ENCODE measurements around the gene LRFN3. TPM values are rescaled to one million over a fixed set of nuclear protein-coding genes. Genes with fewer than 3 reads are reported as not detected.

The LRFN3 gene
- total RNA-seq, 1 experiment from 2014 or later: 20.6 TPM

DNA sequence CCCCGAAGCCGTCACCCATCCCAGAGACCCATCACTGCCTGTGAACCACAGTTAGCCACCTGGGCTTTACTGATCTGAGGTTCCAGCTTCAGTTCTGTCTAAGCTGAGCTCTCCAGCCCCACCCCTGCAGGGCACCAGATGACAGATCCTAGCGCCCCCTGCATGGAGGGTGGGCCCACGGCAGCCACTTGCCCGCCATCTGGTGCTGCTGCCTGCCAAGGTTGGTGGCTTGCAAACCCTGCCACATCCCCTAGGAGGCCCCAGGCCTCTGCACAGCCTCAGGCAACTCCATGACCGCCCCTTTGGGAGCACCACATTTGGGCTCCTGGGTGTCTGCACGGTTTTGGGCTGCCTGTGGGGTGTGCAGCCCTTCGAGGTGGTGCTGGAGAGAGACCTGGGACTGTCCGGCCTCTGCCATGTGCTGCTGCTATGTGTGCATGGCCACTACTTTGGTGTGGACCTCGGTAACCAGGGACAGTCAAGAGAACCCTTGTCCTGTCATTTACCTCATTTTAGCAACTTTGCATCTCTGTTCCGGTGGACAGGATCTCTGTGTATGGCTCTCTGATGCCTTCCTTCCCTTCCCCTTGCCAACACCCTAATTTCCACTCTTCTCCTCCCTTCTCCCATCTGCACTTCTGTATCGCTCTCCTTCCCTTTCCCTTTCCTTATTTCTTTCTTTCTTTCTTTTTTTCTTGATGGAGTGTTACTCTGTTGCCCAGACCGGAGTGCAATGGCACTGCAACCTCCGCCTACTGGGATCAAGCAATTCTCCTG, 41.5 kb downstream of the LRFN3 start:
- Mint-ChIP-seq H3K27me3 (ENCODE audit: low read depth) (peaks cover 20% of the 10 kb centered on the region), H3K27ac (peak overlapping the region; percentile 72; the same call in 1 of the 2 replicates), H3K9me3 (no peaks in the 10 kb centered on the region), H3K36me3 (no peaks in the 10 kb centered on the region), H3K4me1 (peaks cover 13% of the 10 kb centered on the region), H3K4me3 (no peak overlapping the region)
- TF ChIP-seq, protein P1, sequence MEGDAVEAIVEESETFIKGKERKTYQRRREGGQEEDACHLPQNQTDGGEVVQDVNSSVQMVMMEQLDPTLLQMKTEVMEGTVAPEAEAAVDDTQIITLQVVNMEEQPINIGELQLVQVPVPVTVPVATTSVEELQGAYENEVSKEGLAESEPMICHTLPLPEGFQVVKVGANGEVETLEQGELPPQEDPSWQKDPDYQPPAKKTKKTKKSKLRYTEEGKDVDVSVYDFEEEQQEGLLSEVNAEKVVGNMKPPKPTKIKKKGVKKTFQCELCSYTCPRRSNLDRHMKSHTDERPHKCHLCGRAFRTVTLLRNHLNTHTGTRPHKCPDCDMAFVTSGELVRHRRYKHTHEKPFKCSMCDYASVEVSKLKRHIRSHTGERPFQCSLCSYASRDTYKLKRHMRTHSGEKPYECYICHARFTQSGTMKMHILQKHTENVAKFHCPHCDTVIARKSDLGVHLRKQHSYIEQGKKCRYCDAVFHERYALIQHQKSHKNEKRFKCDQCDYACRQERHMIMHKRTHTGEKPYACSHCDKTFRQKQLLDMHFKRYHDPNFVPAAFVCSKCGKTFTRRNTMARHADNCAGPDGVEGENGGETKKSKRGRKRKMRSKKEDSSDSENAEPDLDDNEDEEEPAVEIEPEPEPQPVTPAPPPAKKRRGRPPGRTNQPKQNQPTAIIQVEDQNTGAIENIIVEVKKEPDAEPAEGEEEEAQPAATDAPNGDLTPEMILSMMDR (IDR thresholded peaks at IDR 0.05): peak; percentile 35; the same call in 1 of the 2 replicates
- no peak for TF ChIP-seq FOXJ3 (CRISPR knock-in tag; IDR thresholded peaks at IDR 0.05; ENCODE audit: borderline replicate concordance)
- TF ChIP-seq, protein P2, sequence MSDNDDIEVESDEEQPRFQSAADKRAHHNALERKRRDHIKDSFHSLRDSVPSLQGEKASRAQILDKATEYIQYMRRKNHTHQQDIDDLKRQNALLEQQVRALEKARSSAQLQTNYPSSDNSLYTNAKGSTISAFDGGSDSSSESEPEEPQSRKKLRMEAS (CRISPR knock-in tag; IDR thresholded peaks at IDR 0.05): 0 out of 2 replicates have a peak, but pooled peaks have one; percentile 21
- CTCF ChIA-PET: interaction anchor here (0.5 to 2.1 kb wide), 35 partner anchors 10 to 420 kb away, joined by 3 to 12 read pairs (median 4); partner anchors contain the start of genes ALKBH6, NFKBID and SYNE4
- DNase-seq (ENCODE audit: low spot score): peak; percentile 86
- peak; percentile 95 for ATAC-seq
- POLR2A ChIA-PET: interaction anchor here (0.7 kb wide), 1 partner anchor 93 kb away, joined by 3 read pairs; no protein-coding TSS in a partner anchor

DNA sequence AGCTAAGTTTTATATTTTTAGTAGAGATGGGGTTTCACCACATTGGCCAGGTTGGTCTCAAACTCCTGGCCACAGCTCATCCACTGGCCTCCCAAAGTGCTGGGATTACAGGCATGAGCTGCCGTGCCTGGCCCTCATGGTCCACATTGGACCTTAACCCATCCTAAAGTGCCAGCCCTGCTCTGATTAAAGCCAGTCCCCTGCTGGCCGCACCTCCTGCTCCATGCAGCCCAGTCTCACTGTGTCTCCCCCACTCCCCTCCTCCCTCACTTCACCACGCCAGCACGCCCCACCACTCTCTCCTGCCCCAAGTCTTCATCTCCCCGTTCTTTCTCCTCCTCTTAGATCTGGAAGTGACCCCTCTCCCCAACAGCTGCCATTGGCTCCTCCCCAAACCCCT, 42.1 kb downstream of the LRFN3 start:
- CTCF ChIA-PET: interaction anchor here (1.1 to 2.1 kb wide), 5 partner anchors 17 to 73 kb away, joined by 3 to 10 read pairs (median 5); partner anchors contain the start of genes ALKBH6 and SYNE4
- ATAC-seq (no peak), DNase-seq (ENCODE audit: low spot score) (no peak)
- Mint-ChIP-seq H3K27ac (no peak overlapping the region), H3K4me1 (peaks cover 13% of the 10 kb centered on the region), H3K36me3 (no peaks in the 10 kb centered on the region), H3K27me3 (ENCODE audit: low read depth) (peaks cover 20% of the 10 kb centered on the region), H3K9me3 (no peaks in the 10 kb centered on the region), H3K4me3 (no peak overlapping the region)
- POLR2A ChIA-PET: no interaction called here
- TF ChIP-seq, protein P3, sequence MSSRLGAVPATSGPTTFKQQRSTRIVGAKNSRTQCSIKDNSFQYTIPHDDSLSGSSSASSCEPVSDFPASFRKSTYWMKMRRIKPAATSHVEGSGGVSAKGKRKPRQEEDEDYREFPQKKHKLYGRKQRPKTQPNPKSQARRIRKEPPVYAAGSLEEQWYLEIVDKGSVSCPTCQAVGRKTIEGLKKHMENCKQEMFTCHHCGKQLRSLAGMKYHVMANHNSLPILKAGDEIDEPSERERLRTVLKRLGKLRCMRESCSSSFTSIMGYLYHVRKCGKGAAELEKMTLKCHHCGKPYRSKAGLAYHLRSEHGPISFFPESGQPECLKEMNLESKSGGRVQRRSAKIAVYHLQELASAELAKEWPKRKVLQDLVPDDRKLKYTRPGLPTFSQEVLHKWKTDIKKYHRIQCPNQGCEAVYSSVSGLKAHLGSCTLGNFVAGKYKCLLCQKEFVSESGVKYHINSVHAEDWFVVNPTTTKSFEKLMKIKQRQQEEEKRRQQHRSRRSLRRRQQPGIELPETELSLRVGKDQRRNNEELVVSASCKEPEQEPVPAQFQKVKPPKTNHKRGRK (CRISPR knock-in tag; IDR thresholded peaks at IDR 0.05; ENCODE audit: borderline replicate concordance): no peak
- no peak for TF ChIP-seq FOXP1 (CRISPR knock-in tag; IDR thresholded peaks at IDR 0.05; ENCODE audit: borderline replicate concordance)
- TF ChIP-seq ZNF671 (CRISPR knock-in tag; IDR thresholded peaks at IDR 0.05): no peak
- TF ChIP-seq, protein P4, sequence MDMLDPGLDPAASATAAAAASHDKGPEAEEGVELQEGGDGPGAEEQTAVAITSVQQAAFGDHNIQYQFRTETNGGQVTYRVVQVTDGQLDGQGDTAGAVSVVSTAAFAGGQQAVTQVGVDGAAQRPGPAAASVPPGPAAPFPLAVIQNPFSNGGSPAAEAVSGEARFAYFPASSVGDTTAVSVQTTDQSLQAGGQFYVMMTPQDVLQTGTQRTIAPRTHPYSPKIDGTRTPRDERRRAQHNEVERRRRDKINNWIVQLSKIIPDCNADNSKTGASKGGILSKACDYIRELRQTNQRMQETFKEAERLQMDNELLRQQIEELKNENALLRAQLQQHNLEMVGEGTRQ (CRISPR knock-in tag; IDR thresholded peaks at IDR 0.05): no peak
- TF ChIP-seq GTF2I (CRISPR knock-in tag; conservative IDR thresholded peaks at IDR 0.05): no peak
- TF ChIP-seq ZNF281 (CRISPR knock-in tag; IDR thresholded peaks at IDR 0.05): no peak
- TF ChIP-seq, protein P5, sequence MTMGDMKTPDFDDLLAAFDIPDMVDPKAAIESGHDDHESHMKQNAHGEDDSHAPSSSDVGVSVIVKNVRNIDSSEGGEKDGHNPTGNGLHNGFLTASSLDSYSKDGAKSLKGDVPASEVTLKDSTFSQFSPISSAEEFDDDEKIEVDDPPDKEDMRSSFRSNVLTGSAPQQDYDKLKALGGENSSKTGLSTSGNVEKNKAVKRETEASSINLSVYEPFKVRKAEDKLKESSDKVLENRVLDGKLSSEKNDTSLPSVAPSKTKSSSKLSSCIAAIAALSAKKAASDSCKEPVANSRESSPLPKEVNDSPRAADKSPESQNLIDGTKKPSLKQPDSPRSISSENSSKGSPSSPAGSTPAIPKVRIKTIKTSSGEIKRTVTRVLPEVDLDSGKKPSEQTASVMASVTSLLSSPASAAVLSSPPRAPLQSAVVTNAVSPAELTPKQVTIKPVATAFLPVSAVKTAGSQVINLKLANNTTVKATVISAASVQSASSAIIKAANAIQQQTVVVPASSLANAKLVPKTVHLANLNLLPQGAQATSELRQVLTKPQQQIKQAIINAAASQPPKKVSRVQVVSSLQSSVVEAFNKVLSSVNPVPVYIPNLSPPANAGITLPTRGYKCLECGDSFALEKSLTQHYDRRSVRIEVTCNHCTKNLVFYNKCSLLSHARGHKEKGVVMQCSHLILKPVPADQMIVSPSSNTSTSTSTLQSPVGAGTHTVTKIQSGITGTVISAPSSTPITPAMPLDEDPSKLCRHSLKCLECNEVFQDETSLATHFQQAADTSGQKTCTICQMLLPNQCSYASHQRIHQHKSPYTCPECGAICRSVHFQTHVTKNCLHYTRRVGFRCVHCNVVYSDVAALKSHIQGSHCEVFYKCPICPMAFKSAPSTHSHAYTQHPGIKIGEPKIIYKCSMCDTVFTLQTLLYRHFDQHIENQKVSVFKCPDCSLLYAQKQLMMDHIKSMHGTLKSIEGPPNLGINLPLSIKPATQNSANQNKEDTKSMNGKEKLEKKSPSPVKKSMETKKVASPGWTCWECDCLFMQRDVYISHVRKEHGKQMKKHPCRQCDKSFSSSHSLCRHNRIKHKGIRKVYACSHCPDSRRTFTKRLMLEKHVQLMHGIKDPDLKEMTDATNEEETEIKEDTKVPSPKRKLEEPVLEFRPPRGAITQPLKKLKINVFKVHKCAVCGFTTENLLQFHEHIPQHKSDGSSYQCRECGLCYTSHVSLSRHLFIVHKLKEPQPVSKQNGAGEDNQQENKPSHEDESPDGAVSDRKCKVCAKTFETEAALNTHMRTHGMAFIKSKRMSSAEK (CRISPR knock-in tag; IDR thresholded peaks at IDR 0.05; ENCODE audit: borderline replicate concordance): no peak
- no peak for TF ChIP-seq CREB1 (CRISPR knock-in tag; IDR thresholded peaks at IDR 0.05)
- TF ChIP-seq SOX15 (CRISPR knock-in tag; IDR thresholded peaks at IDR 0.05): no peak
- no peak for TF ChIP-seq ETV6 (CRISPR knock-in tag; IDR thresholded peaks at IDR 0.05)
- no peak for TF ChIP-seq GABPB1 (CRISPR knock-in tag; IDR thresholded peaks at IDR 0.05)
- TF ChIP-seq KAT7 (CRISPR knock-in tag; IDR thresholded peaks at IDR 0.05; ENCODE audit: borderline replicate concordance): no peak
- TF ChIP-seq SMAD4 (CRISPR knock-in tag; IDR thresholded peaks at IDR 0.05): no peak
- no peak for TF ChIP-seq ZNF138 (CRISPR knock-in tag; conservative IDR thresholded peaks at IDR 0.05)
- no peak for TF ChIP-seq EMX1 (CRISPR knock-in tag; IDR thresholded peaks at IDR 0.05)
- TF ChIP-seq CREM (CRISPR knock-in tag; IDR thresholded peaks at IDR 0.05): no peak
- TF ChIP-seq JUN (CRISPR knock-in tag; IDR thresholded peaks at IDR 0.05): no peak

All from WTC11 (cell line).